ENCODE measurements around the gene ZCCHC13.

Gene ZCCHC13

GRCh38 chrX:74344280-74344622 lies 40.3 kb downstream of the ZCCHC13 start:
- H3K18ac ChIP-seq (ENCODE audit: low read length): no peak overlapping the region
- no peak overlapping the region for H3K4me2 ChIP-seq (ENCODE audit: low read length)
- H3K4me1 ChIP-seq (ENCODE audit: control insufficient read depth in 1 of 2, insufficient read depth in 2 of 2, low read length in 2 of 2): peaks cover 4% of the 10 kb centered on the region in 2 experiments
- peaks cover 8% of the 10 kb centered on the region for H3K79me1 ChIP-seq (ENCODE audit: low read length)
- H3K23ac ChIP-seq (ENCODE audit: low read length): no peak overlapping the region
- no peak overlapping the region for H3K14ac ChIP-seq (ENCODE audit: low read length)
- H2AK5ac ChIP-seq (ENCODE audit: low read length): no peak overlapping the region
- WGBS (ENCODE audit: extremely low coverage, insufficient coverage, insufficient read length): no CpG with 5 or more reads among the region's 4 CpGs
- no peaks in the 10 kb centered on the region for H3K27me3 ChIP-seq (ENCODE audit: insufficient read depth, low read length)
- H2AFZ ChIP-seq (ENCODE audit: insufficient read depth, low read length, poor library complexity): no peak overlapping the region
- peak overlapping the region; percentile 84 for H2BK12ac ChIP-seq (ENCODE audit: low read length)
- peak overlapping the region; percentile 71 for H4K91ac ChIP-seq (ENCODE audit: low read depth, low read length)
- H3K36me3 ChIP-seq (ENCODE audit: control insufficient read depth in 1 of 2, insufficient read depth in 2 of 2, low read length in 2 of 2): no peaks in the 10 kb centered on the region
- H2BK120ac ChIP-seq (ENCODE audit: insufficient read depth, low read length, poor library complexity): no peak overlapping the region
- H4K12ac ChIP-seq (ENCODE audit: low read depth, low read length): no peak overlapping the region
- no peak overlapping the region for H3K4ac ChIP-seq (ENCODE audit: low read depth, low read length)
- no peak overlapping the region for H2BK5ac ChIP-seq (ENCODE audit: low read depth, low read length, poor library complexity)
- no peak overlapping the region for H3K9ac ChIP-seq (ENCODE audit: low read length)
- H3K9me3 ChIP-seq (ENCODE audit: insufficient read depth, low read depth, low read length): no peaks in the 10 kb centered on the region
- H3K79me2 ChIP-seq (ENCODE audit: control insufficient read depth, insufficient read depth, low read length, poor library complexity): no peaks in the 10 kb centered on the region
- no peak overlapping the region for H3K4me3 ChIP-seq (ENCODE audit: low read depth, low read length)
- H4K8ac ChIP-seq (ENCODE audit: low read depth, low read length): no peak overlapping the region
- H3K27ac ChIP-seq (ENCODE audit: low read depth, low read length): no peak overlapping the region
- no peak for DNase-seq

DNA sequence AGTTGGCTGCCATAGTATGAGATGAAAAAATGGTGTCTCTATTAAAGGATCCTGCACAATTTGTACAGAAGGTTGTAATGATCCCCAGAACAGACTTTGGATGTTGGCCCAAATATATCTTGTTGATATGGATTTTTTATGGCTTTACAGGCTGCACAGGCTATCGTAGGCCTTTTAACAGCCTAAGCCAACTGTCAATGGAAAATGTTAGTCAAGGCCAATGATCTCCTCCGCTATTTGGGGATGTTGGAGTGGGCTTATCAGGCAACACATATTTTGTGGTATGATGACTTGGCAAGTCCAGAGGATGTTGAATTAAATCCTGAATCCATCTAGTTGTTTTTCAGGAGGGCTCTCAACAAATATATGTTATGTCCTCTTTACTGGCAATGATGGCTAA lies 42.1 kb downstream of the ZCCHC13 start:
- Histone ChIP-seq H3K79me1 (ENCODE audit: low read length) (peaks cover 8% of the 10 kb centered on the region), H2BK5ac (ENCODE audit: low read depth, low read length, poor library complexity) (no peak overlapping the region), H4K91ac (ENCODE audit: low read depth, low read length) (no peak overlapping the region), H2AK5ac (ENCODE audit: low read length) (no peak overlapping the region), H3K14ac (ENCODE audit: low read length) (no peak overlapping the region), H3K4me2 (ENCODE audit: low read length) (no peak overlapping the region), H2AFZ (ENCODE audit: insufficient read depth, low read length, poor library complexity) (no peak overlapping the region), H3K4me1 (ENCODE audit: control insufficient read depth in 1 of 2, insufficient read depth in 2 of 2, low read length in 2 of 2) (peaks cover 2 to 6% of the 10 kb centered on the region in 2 experiments), H3K9me3 (ENCODE audit: insufficient read depth, low read depth, low read length) (no peaks in the 10 kb centered on the region), H3K9ac (ENCODE audit: low read length) (no peak overlapping the region), H2BK12ac (ENCODE audit: low read length) (no peak overlapping the region), H3K4ac (ENCODE audit: low read depth, low read length) (no peak overlapping the region), H3K27me3 (ENCODE audit: insufficient read depth, low read length) (no peaks in the 10 kb centered on the region), H4K12ac (ENCODE audit: low read depth, low read length) (no peak overlapping the region), H3K4me3 (ENCODE audit: low read depth, low read length) (no peak overlapping the region), H4K8ac (ENCODE audit: low read depth, low read length) (no peak overlapping the region), H3K23ac (ENCODE audit: low read length) (no peak overlapping the region), H3K36me3 (ENCODE audit: control insufficient read depth in 1 of 2, insufficient read depth in 2 of 2, low read length in 2 of 2) (no peaks in the 10 kb centered on the region), H3K79me2 (ENCODE audit: control insufficient read depth, insufficient read depth, low read length, poor library complexity) (no peaks in the 10 kb centered on the region), H3K18ac (ENCODE audit: low read length) (no peak overlapping the region), H3K27ac (ENCODE audit: low read depth, low read length) (no peak overlapping the region), H2BK120ac (ENCODE audit: insufficient read depth, low read length, poor library complexity) (no peak overlapping the region)
- DNase-seq: no peak
- WGBS (ENCODE audit: extremely low coverage, insufficient coverage, insufficient read length): no CpG with 5 or more reads among the region's 2 CpGs

DNA sequence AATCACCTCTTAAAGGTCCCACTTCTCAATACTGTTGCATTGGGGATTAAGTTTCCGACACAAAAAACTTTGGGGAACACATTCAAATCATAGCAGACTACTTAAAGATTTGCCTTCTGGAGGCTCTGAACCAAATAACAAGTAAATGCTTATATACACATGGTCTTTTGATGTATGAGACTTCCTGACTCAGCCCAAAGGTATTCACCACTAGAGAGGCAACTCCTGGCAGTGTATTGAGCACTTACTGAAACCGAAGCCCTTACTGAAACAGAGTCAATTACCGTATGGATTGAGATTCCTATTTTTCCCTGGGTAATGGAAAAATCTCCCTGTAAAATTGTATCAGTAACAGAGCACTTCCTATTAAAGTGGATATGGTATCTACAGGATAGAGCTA lies 45.4 kb downstream of the ZCCHC13 start:
- Histone ChIP-seq H2AFZ (ENCODE audit: insufficient read depth, low read length, poor library complexity) (no peak overlapping the region), H3K4me1 (ENCODE audit: control insufficient read depth in 1 of 2, insufficient read depth in 2 of 2, low read length in 2 of 2) (peaks cover 0 to 2% of the 10 kb centered on the region in 2 experiments), H2AK5ac (ENCODE audit: low read length) (no peak overlapping the region), H3K4ac (ENCODE audit: low read depth, low read length) (no peak overlapping the region), H2BK12ac (ENCODE audit: low read length) (no peak overlapping the region), H3K36me3 (ENCODE audit: control insufficient read depth in 1 of 2, insufficient read depth in 2 of 2, low read length in 2 of 2) (no peaks in the 10 kb centered on the region), H3K79me1 (ENCODE audit: low read length) (no peaks in the 10 kb centered on the region), H3K4me2 (ENCODE audit: low read length) (no peak overlapping the region), H3K18ac (ENCODE audit: low read length) (no peak overlapping the region), H3K27ac (ENCODE audit: low read depth, low read length) (peak overlapping the region; percentile 10), H3K23ac (ENCODE audit: low read length) (no peak overlapping the region), H4K8ac (ENCODE audit: low read depth, low read length) (no peak overlapping the region), H4K12ac (ENCODE audit: low read depth, low read length) (no peak overlapping the region), H3K4me3 (ENCODE audit: low read depth, low read length) (no peak overlapping the region), H3K27me3 (ENCODE audit: insufficient read depth, low read length) (no peaks in the 10 kb centered on the region), H3K14ac (ENCODE audit: low read length) (no peak overlapping the region), H3K79me2 (ENCODE audit: control insufficient read depth, insufficient read depth, low read length, poor library complexity) (no peaks in the 10 kb centered on the region), H2BK5ac (ENCODE audit: low read depth, low read length, poor library complexity) (no peak overlapping the region), H3K9ac (ENCODE audit: low read length) (no peak overlapping the region), H2BK120ac (ENCODE audit: insufficient read depth, low read length, poor library complexity) (no peak overlapping the region), H3K9me3 (ENCODE audit: insufficient read depth, low read depth, low read length) (no peaks in the 10 kb centered on the region), H4K91ac (ENCODE audit: low read depth, low read length) (no peak overlapping the region)
- WGBS (ENCODE audit: extremely low coverage, insufficient coverage, insufficient read length): no CpG with 5 or more reads among the region's 3 CpGs
- DNase-seq: peak; percentile 11 to 37

GRCh38 chrX:74351760-74352159 lies 47.8 kb downstream of the ZCCHC13 start:
- H3K79me1 ChIP-seq (ENCODE audit: low read length): no peaks in the 10 kb centered on the region
- no peak overlapping the region for H4K12ac ChIP-seq (ENCODE audit: low read depth, low read length)
- no peaks in the 10 kb centered on the region for H3K36me3 ChIP-seq (ENCODE audit: control insufficient read depth in 1 of 2, insufficient read depth in 2 of 2, low read length in 2 of 2)
- H2BK5ac ChIP-seq (ENCODE audit: low read depth, low read length, poor library complexity): no peak overlapping the region
- no peak overlapping the region for H3K4me3 ChIP-seq (ENCODE audit: low read depth, low read length)
- H3K23ac ChIP-seq (ENCODE audit: low read length): no peak overlapping the region
- no peak overlapping the region for H3K14ac ChIP-seq (ENCODE audit: low read length)
- no peak overlapping the region for H2BK120ac ChIP-seq (ENCODE audit: insufficient read depth, low read length, poor library complexity)
- H3K9ac ChIP-seq (ENCODE audit: low read length): no peak overlapping the region
- H3K9me3 ChIP-seq (ENCODE audit: insufficient read depth, low read depth, low read length): no peaks in the 10 kb centered on the region
- no peaks in the 10 kb centered on the region for H3K27me3 ChIP-seq (ENCODE audit: insufficient read depth, low read length)
- no peak overlapping the region for H3K27ac ChIP-seq (ENCODE audit: low read depth, low read length)
- no peak overlapping the region for H3K18ac ChIP-seq (ENCODE audit: low read length)
- H3K4me2 ChIP-seq (ENCODE audit: low read length): no peak overlapping the region
- H3K4ac ChIP-seq (ENCODE audit: low read depth, low read length): no peak overlapping the region
- H2AFZ ChIP-seq (ENCODE audit: insufficient read depth, low read length, poor library complexity): no peak overlapping the region
- H2BK12ac ChIP-seq (ENCODE audit: low read length): no peak overlapping the region
- no CpG with 5 or more reads among the region's 4 CpGs for WGBS (ENCODE audit: extremely low coverage, insufficient coverage, insufficient read length)
- H3K79me2 ChIP-seq (ENCODE audit: control insufficient read depth, insufficient read depth, low read length, poor library complexity): no peaks in the 10 kb centered on the region
- H2AK5ac ChIP-seq (ENCODE audit: low read length): no peak overlapping the region
- H4K91ac ChIP-seq (ENCODE audit: low read depth, low read length): no peak overlapping the region
- no peak overlapping the region for H4K8ac ChIP-seq (ENCODE audit: low read depth, low read length)
- peaks cover 0 to 2% of the 10 kb centered on the region in 2 experiments for H3K4me1 ChIP-seq (ENCODE audit: control insufficient read depth in 1 of 2, insufficient read depth in 2 of 2, low read length in 2 of 2)
- DNase-seq: no peak

Measured in trophoblast cell (in vitro differentiated cells and primary cell).